CD8-positive, alpha-beta memory T cell (primary cell): ENCODE measurements around the gene GMPPB. TPM values are rescaled to one million over a fixed set of nuclear protein-coding genes. Genes with fewer than 3 reads are reported as not detected.
"Not testable (repeated sequence)": the region's sequence is repeated elsewhere in the genome, so short reads cannot be mapped to it uniquely, and the experiment has no call there.

Source experiments
- CTCF ChIA-PET: fragments of 350-600 bp; sonication (Branson Sonifier 250); formaldehyde crosslinking; loops from one replicate; lab custom pipeline; 2021; ENCODE audit warnings: antibody characterized with exemption; lab: Charles Lee
- POLR2A ChIA-PET: fragments of 350-600 bp; sonication (Branson Sonifier 250); formaldehyde crosslinking; loops from one replicate; lab custom pipeline; 2021; ENCODE audit warnings: antibody characterized with exemption; lab: Charles Lee
- DNase-seq, 5 donors: peaks; one replicate each; pipeline versions ENCODE4 v3.0.0 to v3.0.0-alpha.2; 2020 to 2022; ENCODE audit warnings: mixed read lengths in 1 of 5
- H3K27ac ChIP-seq: one replicate; pipeline ENCODE4 v1.7.0; 2013; ENCODE audit warnings: low read depth, mild to moderate bottlenecking, low read length, moderate library complexity
- H3K27me3 ChIP-seq: 2 replicates; pipeline ENCODE4 v1.7.0; 2013; ENCODE audit warnings: low read length, mild to moderate bottlenecking; ENCODE audit not compliant: insufficient read depth, poor library complexity, severe bottlenecking
- H3K36me3 ChIP-seq: 2 replicates; pipeline ENCODE4 v1.7.0; 2013; ENCODE audit warnings: mild to moderate bottlenecking, low read length, moderate library complexity; ENCODE audit not compliant: insufficient read depth
- H3K4me1 ChIP-seq: 2 replicates; pipeline ENCODE4 v1.7.0; 2013; ENCODE audit warnings: mild to moderate bottlenecking, low read length, moderate library complexity; ENCODE audit not compliant: insufficient read depth
- H3K4me3 ChIP-seq: 2 replicates; pipeline ENCODE4 v1.7.0; 2013; ENCODE audit warnings: mild to moderate bottlenecking, low read length
- H3K9me3 ChIP-seq: 2 replicates; pipeline ENCODE4 v1.7.0; 2013; ENCODE audit warnings: mild to moderate bottlenecking, low read length
- H3K27ac Mint-ChIP-seq, 8 donors: one replicate each; pipeline ENCODE4 v1.8.0; 2020 to 2021; ENCODE audit warnings: mixed read lengths in 8 of 8, mild to moderate bottlenecking in 6 of 8, inconsistent platforms in 3 of 8, moderate library complexity in 3 of 8
- H3K27me3 Mint-ChIP-seq, 2 donors: one replicate each; pipeline ENCODE4 v1.8.0; 2020 to 2021; ENCODE audit warnings: mixed read lengths in 2 of 2, mild to moderate bottlenecking in 1 of 2, moderate library complexity in 1 of 2
- H3K36me3 Mint-ChIP-seq, 3 donors: one replicate each; pipeline ENCODE4 v1.8.0; 2020 to 2021; ENCODE audit warnings: mixed read lengths in 3 of 3, inconsistent platforms in 1 of 3, mild to moderate bottlenecking in 1 of 3
- H3K4me1 Mint-ChIP-seq, 3 donors: one replicate each; pipeline ENCODE4 v1.8.0; 2020 to 2021; ENCODE audit warnings: mixed read lengths in 3 of 3, inconsistent platforms in 1 of 3, mild to moderate bottlenecking in 1 of 3
- H3K4me3 Mint-ChIP-seq, 7 donors: one replicate each; pipeline ENCODE4 v1.8.0; 2020 to 2021; ENCODE audit warnings: mixed read lengths in 7 of 7, mild to moderate bottlenecking in 6 of 7, moderate library complexity in 4 of 7, inconsistent platforms in 2 of 7
- H3K9me3 Mint-ChIP-seq, 5 donors: one replicate each; pipeline ENCODE4 v1.8.0; 2020 to 2022; ENCODE audit warnings: mixed read lengths in 5 of 5, mild to moderate bottlenecking in 3 of 5, moderate library complexity in 2 of 5, inconsistent platforms in 1 of 5
- polyA plus RNA-seq: library from polyadenylated mRNA; unstranded; fragments of 300-500 nt; fragmentation: Illumina TruSeq; gene quantifications from one replicate; pipeline ENCODE4 v1.2.3, GENCODE V29; 2021
- total RNA-seq, 2 experiments: library from RNA; stranded (reverse); gene quantifications; one replicate each; pipeline ENCODE4 v1.2.3, GENCODE V29; 2021

GMPPB gene
- total and polyA plus RNA-seq, 3 experiments from 2014 or later = 24.6 to 53.8 (median 52.6) TPM

GRCh38 chr3:49701388-49702077 lies 22.2 kb downstream of the GMPPB start:
- H3K27me3 Mint-ChIP-seq = no peaks in the 10 kb centered on the region
- peaks cover 0 to 68% (median 1%) of the 10 kb centered on the region in 3 donors for H3K36me3 Mint-ChIP-seq
- no peak overlapping the region for H3K27ac Mint-ChIP-seq
- Histone ChIP-seq H3K36me3 (no peaks in the 10 kb centered on the region), H3K27ac (no peak overlapping the region), H3K4me1 (no peaks in the 10 kb centered on the region), H3K4me3 (no peak overlapping the region), H3K27me3 (no peaks in the 10 kb centered on the region), H3K9me3 (no peaks in the 10 kb centered on the region)
- H3K9me3 Mint-ChIP-seq = no peaks in the 10 kb centered on the region
- ChIA-PET POLR2A (no interaction called here), CTCF (interaction anchor here (3.7 kb wide), 1 partner anchor 137 kb away, joined by 21 read pairs; no protein-coding TSS in a partner anchor)
- H3K4me3 Mint-ChIP-seq = no peak overlapping the region
- DNase-seq = no peak
- H3K4me1 Mint-ChIP-seq = peaks cover 0 to 4% (median 3%) of the 10 kb centered on the region in 3 donors

- no peaks in the 10 kb centered on the region for H3K36me3 ChIP-seq
- no peaks in the 10 kb centered on the region for H3K4me1 ChIP-seq
- H3K4me3 ChIP-seq = no peak overlapping the region
- ChIA-PET CTCF (no interaction called here), POLR2A (no interaction called here)
- H3K27me3 ChIP-seq = no peaks in the 10 kb centered on the region
- Mint-ChIP-seq H3K4me3 (no peak overlapping the region), H3K27me3 (no peaks in the 10 kb centered on the region), H3K9me3 (no peaks in the 10 kb centered on the region), H3K36me3 (peaks cover 0 to 62% (median 1%) of the 10 kb centered on the region in 3 donors), H3K27ac (no peak overlapping the region), H3K4me1 (peaks cover 0 to 4% (median 3%) of the 10 kb centered on the region in 3 donors)
- no peaks in the 10 kb centered on the region for H3K9me3 ChIP-seq
- no peak overlapping the region for H3K27ac ChIP-seq
- DNase-seq = no peak
Measured at GRCh38 chr3:49700453-49701128, 23.2 kb downstream of the GMPPB start.

GRCh38 chr3:49700014-49700413 lies 23.7 kb downstream of the GMPPB start:
- Histone ChIP-seq H3K36me3 (no peaks in the 10 kb centered on the region), H3K27me3 (no peaks in the 10 kb centered on the region), H3K4me3 (no peak overlapping the region), H3K4me1 (no peaks in the 10 kb centered on the region), H3K9me3 (no peaks in the 10 kb centered on the region), H3K27ac (no peak overlapping the region)
- ChIA-PET POLR2A (no interaction called here), CTCF (no interaction called here)
- peaks cover 0 to 4% (median 3%) of the 10 kb centered on the region in 3 donors for H3K4me1 Mint-ChIP-seq
- no peak for DNase-seq
- no peak overlapping the region for H3K27ac Mint-ChIP-seq
- no peaks in the 10 kb centered on the region for H3K9me3 Mint-ChIP-seq
- no peak overlapping the region for H3K4me3 Mint-ChIP-seq
- H3K36me3 Mint-ChIP-seq = peaks cover 0 to 61% (median 1%) of the 10 kb centered on the region in 3 donors
- H3K27me3 Mint-ChIP-seq = no peaks in the 10 kb centered on the region

- H3K9me3 Mint-ChIP-seq = no peaks in the 10 kb centered on the region
- H3K4me1 Mint-ChIP-seq = peaks cover 0 to 4% (median 3%) of the 10 kb centered on the region in 3 donors
- ChIA-PET CTCF (interaction anchor here (1.0 kb wide), 1 partner anchor 13 kb away, joined by 3 read pairs; no protein-coding TSS in a partner anchor), POLR2A (no interaction called here)
- H3K27me3 Mint-ChIP-seq = no peaks in the 10 kb centered on the region
- Histone ChIP-seq H3K27me3 (no peaks in the 10 kb centered on the region), H3K4me1 (no peaks in the 10 kb centered on the region), H3K36me3 (no peaks in the 10 kb centered on the region), H3K9me3 (no peaks in the 10 kb centered on the region), H3K4me3 (no peak overlapping the region), H3K27ac (no peak overlapping the region)
- H3K4me3 Mint-ChIP-seq = no peak overlapping the region
- no peak overlapping the region for H3K27ac Mint-ChIP-seq
- H3K36me3 Mint-ChIP-seq = peaks cover 0 to 60% (median 1%) of the 10 kb centered on the region in 3 donors
- DNase-seq = no peak
Measured at GRCh38 chr3:49699281-49699979, 24.3 kb downstream of the GMPPB start.

GRCh38 chr3:49695350-49696015 lies 28.3 kb downstream of the GMPPB start:
- H3K9me3 ChIP-seq, H3K4me3 ChIP-seq, POLR2A ChIA-PET, H3K27ac Mint-ChIP-seq, H3K36me3 ChIP-seq, H3K27me3 ChIP-seq, H3K27ac ChIP-seq, H3K27me3 Mint-ChIP-seq, H3K9me3 Mint-ChIP-seq, H3K4me3 Mint-ChIP-seq, H3K4me1 ChIP-seq, DNase-seq: not testable (repeated sequence)
- CTCF ChIA-PET = interaction anchor here (1.3 kb wide), 1 partner anchor 156 kb away, joined by 4 read pairs; no protein-coding TSS in a partner anchor
- Mint-ChIP-seq H3K36me3 (peaks cover 0 to 36% (median 1%) of the 10 kb centered on the region in 3 donors), H3K4me1 (peaks cover 19 to 27% (median 22%) of the 10 kb centered on the region in 3 donors)

GRCh38 chr3:49694409-49695070 lies 29.2 kb downstream of the GMPPB start:
- Mint-ChIP-seq H3K4me1 (peaks cover 27 to 36% (median 30%) of the 10 kb centered on the region in 3 donors), H3K27ac (peak overlapping the region in 2 of 8 donors; percentile 41 to 69), H3K36me3 (peaks cover 0 to 32% (median 1%) of the 10 kb centered on the region in 3 donors)
- DNase-seq, H3K27ac ChIP-seq, H3K9me3 Mint-ChIP-seq, H3K27me3 Mint-ChIP-seq, H3K9me3 ChIP-seq, POLR2A ChIA-PET, H3K27me3 ChIP-seq, H3K4me3 Mint-ChIP-seq, H3K36me3 ChIP-seq, H3K4me3 ChIP-seq: not testable (repeated sequence)
- CTCF ChIA-PET = interaction anchor here (1.3 kb wide), 1 partner anchor 155 kb away, joined by 4 read pairs; no protein-coding TSS in a partner anchor
- peaks cover 14% of the 10 kb centered on the region for H3K4me1 ChIP-seq

- peak overlapping the region in 2 of 8 donors; percentile 9 to 95 for H3K27ac Mint-ChIP-seq
- H3K4me1 ChIP-seq = peaks cover 20% of the 10 kb centered on the region
- H3K36me3 Mint-ChIP-seq = peaks cover 0 to 14% (median 1%) of the 10 kb centered on the region in 3 donors
- H3K27me3 Mint-ChIP-seq, H3K27me3 ChIP-seq, H3K9me3 ChIP-seq, H3K27ac ChIP-seq, CTCF ChIA-PET, H3K36me3 ChIP-seq, H3K9me3 Mint-ChIP-seq, DNase-seq, H3K4me3 ChIP-seq: not testable (repeated sequence)
- POLR2A ChIA-PET = interaction anchor here (0.6 kb wide), 1 partner anchor 348 kb away, joined by 8 read pairs; no protein-coding TSS in a partner anchor
- peak overlapping the region in 6 of 7 donors; percentile 78 to 97 (median 96) for H3K4me3 Mint-ChIP-seq
- peaks cover 35 to 57% (median 41%) of the 10 kb centered on the region in 3 donors for H3K4me1 Mint-ChIP-seq
Measured at GRCh38 chr3:49691481-49691880, 32.3 kb downstream of the GMPPB start.
